Measurements from ENCODE around the gene PLXNA1. TPM values are rescaled to one million over a fixed set of nuclear protein-coding genes. Genes with fewer than 3 reads are reported as not detected.
A peak's percentile ranks its signal among the peaks of the same experiment; 100 is the strongest.

The PLXNA1 gene
- total RNA-seq, 1 donor: 62.4 TPM

- peak; percentile 52 for DNase-seq (ENCODE audit: low read depth)
These were observed 11.0 kb upstream of the PLXNA1 start for GRCh38 chr3:126971891-126972351.

GRCh38 chr3:126972866-126973265, 10.0 kb upstream of the PLXNA1 start:
- no peak for DNase-seq (ENCODE audit: low read depth)

More at GRCh38 chr3:126971891-126972351, 11.0 kb upstream of the PLXNA1 start:
- no peak overlapping the region for H3K4me3 ChIP-seq (ENCODE audit: low read depth, low read length)
- no peak for TF ChIP-seq CTCF (IDR thresholded peaks at IDR 0.05; ENCODE audit: insufficient read depth, low read length)

GRCh38 chr3:126973814-126974213, 9.1 kb upstream of the PLXNA1 start:
- no peak for DNase-seq (ENCODE audit: low read depth)
- H3K4me3 ChIP-seq (ENCODE audit: low read depth, low read length): no peak overlapping the region
- no peak for TF ChIP-seq CTCF (IDR thresholded peaks at IDR 0.05; ENCODE audit: insufficient read depth, low read length)

More at GRCh38 chr3:126972866-126973265, 10.0 kb upstream of the PLXNA1 start:
- no peak for TF ChIP-seq CTCF (IDR thresholded peaks at IDR 0.05; ENCODE audit: insufficient read depth, low read length)
- H3K4me3 ChIP-seq (ENCODE audit: low read depth, low read length): no peak overlapping the region

- no peak for TF ChIP-seq CTCF (IDR thresholded peaks at IDR 0.05; ENCODE audit: insufficient read depth, low read length)
- DNase-seq (ENCODE audit: low read depth): no peak
- H3K4me3 ChIP-seq (ENCODE audit: low read depth, low read length): no peak overlapping the region
These were observed 8.2 kb upstream of the PLXNA1 start for GRCh38 chr3:126974756-126975155.

- TF ChIP-seq CTCF (IDR thresholded peaks at IDR 0.05; ENCODE audit: insufficient read depth, low read length): no peak
- no peak overlapping the region for H3K4me3 ChIP-seq (ENCODE audit: low read depth, low read length)
- no peak for DNase-seq (ENCODE audit: low read depth)
These were observed 6.0 kb upstream of the PLXNA1 start for GRCh38 chr3:126976906-126977305.

GRCh38 chr3:126977821-126978220, 5.1 kb upstream of the PLXNA1 start:
- no peak overlapping the region for H3K4me3 ChIP-seq (ENCODE audit: low read depth, low read length)
- no peak for TF ChIP-seq CTCF (IDR thresholded peaks at IDR 0.05; ENCODE audit: insufficient read depth, low read length)
- no peak for DNase-seq (ENCODE audit: low read depth)

GRCh38 chr3:126978291-126978690, 4.6 kb upstream of the PLXNA1 start:
- no peak for TF ChIP-seq CTCF (IDR thresholded peaks at IDR 0.05; ENCODE audit: insufficient read depth, low read length)
- H3K4me3 ChIP-seq (ENCODE audit: low read depth, low read length): no peak overlapping the region

More at GRCh38 chr3:126978291-126978690, 4.6 kb upstream of the PLXNA1 start:
- DNase-seq (ENCODE audit: low read depth): no peak
